Coronary artery (tissue), 2 donors: ENCODE measurements around the gene HIVEP1.
"Not testable (repeated sequence)": the region's sequence is repeated elsewhere in the genome, so short reads cannot be mapped to it uniquely, and the experiment has no call there.

Source experiments
- DNase-seq: peaks from one replicate; pipeline ENCODE4 v3.0.0-alpha.2; 2017; ENCODE audit warnings: low spot score
- H3K27ac ChIP-seq, 2 donors: fragments of 200-600 bp; sonication (generic); one replicate each; pipeline ENCODE4 v1.5.1; 2016 to 2019
- H3K4me3 ChIP-seq: fragments of 200-600 bp; sonication (generic); 2 replicates; pipeline ENCODE4 v1.5.1; 2016; ENCODE audit warnings: mild to moderate bottlenecking, moderate library complexity
- TF ChIP-seq, protein P1 (sequence below): fragments of 200-600 bp; sonication (generic); IDR thresholded peaks from one replicate; pipeline ENCODE4 v1.5.1; 2019; ENCODE audit warnings: antibody characterized with exemption

HIVEP1 gene

DNA sequence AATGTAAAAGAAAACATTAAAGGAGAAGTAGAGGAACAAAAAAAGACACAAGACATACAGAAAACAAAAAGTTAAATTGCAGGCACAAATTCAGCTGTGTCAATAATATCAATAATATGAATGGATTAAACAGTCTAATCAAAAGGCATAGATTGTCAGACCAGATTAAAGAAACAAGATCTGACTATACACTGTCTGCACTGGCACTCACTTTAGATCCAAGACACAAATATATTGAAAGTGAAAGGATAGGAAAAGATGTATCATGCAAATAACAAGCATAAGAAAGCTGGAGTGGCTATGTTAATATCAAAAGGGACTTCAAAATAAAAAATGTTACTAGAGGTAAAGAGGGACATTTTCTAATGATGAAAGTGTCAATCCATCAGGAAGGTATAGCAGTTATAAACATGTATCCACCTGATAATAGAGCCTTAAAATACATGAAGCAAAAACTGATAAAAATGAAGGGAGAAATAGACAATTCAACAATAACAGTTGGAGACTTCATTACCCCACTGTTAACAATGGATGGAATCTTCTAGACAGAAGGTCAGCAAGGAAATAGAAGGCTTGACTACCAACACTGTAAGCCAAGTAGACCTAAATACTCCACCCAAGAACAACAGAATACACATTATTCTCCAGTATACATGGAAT, 89.7 kb downstream of the HIVEP1 start:
- H3K4me3 ChIP-seq: no peak overlapping the region
- TF ChIP-seq, protein P1, sequence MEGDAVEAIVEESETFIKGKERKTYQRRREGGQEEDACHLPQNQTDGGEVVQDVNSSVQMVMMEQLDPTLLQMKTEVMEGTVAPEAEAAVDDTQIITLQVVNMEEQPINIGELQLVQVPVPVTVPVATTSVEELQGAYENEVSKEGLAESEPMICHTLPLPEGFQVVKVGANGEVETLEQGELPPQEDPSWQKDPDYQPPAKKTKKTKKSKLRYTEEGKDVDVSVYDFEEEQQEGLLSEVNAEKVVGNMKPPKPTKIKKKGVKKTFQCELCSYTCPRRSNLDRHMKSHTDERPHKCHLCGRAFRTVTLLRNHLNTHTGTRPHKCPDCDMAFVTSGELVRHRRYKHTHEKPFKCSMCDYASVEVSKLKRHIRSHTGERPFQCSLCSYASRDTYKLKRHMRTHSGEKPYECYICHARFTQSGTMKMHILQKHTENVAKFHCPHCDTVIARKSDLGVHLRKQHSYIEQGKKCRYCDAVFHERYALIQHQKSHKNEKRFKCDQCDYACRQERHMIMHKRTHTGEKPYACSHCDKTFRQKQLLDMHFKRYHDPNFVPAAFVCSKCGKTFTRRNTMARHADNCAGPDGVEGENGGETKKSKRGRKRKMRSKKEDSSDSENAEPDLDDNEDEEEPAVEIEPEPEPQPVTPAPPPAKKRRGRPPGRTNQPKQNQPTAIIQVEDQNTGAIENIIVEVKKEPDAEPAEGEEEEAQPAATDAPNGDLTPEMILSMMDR: no peak
- no peak for DNase-seq
- no peak overlapping the region for H3K27ac ChIP-seq

DNA sequence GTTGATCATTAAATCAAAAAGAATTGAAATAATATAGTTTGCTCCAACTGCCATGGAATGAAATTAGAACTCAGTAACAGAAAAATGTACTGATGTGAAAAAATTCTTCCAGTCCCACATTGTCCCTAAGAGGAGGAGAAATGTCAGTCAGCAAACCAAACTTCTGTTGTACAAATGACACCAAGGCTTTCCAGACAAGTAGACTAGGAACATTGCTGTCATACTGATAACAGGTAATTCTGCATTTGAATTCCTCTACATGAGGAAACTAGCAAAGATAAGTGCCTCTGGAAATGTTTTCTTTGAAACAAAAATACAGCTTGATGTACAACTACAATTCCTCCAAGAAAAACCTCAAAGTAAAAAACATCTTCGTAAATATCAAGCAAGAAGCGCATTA, 90.2 kb downstream of the HIVEP1 start:
- H3K4me3 ChIP-seq: no peak overlapping the region
- TF ChIP-seq, protein P1: no peak
- DNase-seq: no peak
- H3K27ac ChIP-seq: no peak overlapping the region

DNA sequence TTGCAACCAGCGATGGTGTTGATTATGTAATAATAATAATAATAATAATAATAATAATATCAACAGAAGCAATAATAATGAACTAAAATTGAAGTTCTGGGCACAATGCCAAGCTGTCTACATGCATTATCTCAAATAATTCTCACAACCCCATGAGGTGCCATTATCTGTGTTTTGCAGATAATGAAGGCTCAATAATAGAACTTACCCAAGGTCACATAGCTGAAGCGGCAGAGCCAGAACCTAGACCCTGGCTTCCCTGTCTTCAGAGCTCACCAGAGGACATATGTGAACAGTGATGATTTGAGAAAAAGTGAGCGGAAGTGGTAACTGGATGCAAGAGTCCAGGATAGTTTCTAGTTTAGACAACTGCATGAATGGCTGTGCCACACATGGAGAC, 91.0 kb downstream of the HIVEP1 start:
- TF ChIP-seq, protein P1: no peak
- no peak for DNase-seq
- Histone ChIP-seq H3K27ac (no peak overlapping the region), H3K4me3 (no peak overlapping the region)

DNA sequence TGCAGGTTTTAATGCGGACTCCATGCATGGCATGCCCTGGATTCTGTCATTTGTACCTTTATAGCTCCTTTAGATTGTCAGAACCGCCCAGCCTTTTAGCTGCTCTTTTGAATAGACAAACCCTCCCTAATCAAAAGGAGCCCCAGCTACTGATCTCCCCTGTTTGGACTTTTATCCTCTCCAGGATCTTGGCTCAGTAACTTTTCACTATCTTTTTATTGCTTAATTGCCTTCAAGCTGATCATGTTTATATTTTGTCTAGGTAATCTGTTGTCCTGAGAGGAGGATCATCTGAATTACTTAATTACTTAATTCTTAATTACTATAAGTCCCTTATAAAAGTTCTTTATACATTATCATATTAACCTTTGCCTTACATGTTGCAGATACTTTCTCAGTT, 93.2 kb downstream of the HIVEP1 start:
- no peak for DNase-seq
- TF ChIP-seq, protein P1: no peak
- Histone ChIP-seq H3K27ac (no peak overlapping the region), H3K4me3 (no peak overlapping the region)

DNA sequence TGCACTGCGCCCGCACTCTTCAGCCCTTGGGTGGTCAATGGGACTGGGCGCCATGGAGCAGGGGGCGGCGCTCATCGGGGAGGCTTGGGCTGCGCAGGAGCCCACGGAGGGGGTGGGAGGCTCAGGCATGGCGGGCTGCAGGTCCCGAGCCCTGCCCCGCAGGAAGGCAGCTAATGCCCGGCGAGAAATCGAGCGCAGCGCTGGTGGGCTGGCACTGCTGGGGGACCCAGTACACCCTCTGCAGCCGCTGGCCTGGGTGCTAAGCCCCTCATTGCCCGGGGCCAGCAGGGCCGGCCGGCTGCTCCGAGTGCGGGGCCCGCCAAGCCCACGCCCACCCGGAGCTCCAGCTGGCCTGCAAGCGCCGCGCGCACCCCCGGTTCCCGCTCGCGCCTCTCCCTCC, 96.3 kb downstream of the HIVEP1 start:
- not testable (repeated sequence) for DNase-seq, H3K27ac ChIP-seq, H3K4me3 ChIP-seq

DNA sequence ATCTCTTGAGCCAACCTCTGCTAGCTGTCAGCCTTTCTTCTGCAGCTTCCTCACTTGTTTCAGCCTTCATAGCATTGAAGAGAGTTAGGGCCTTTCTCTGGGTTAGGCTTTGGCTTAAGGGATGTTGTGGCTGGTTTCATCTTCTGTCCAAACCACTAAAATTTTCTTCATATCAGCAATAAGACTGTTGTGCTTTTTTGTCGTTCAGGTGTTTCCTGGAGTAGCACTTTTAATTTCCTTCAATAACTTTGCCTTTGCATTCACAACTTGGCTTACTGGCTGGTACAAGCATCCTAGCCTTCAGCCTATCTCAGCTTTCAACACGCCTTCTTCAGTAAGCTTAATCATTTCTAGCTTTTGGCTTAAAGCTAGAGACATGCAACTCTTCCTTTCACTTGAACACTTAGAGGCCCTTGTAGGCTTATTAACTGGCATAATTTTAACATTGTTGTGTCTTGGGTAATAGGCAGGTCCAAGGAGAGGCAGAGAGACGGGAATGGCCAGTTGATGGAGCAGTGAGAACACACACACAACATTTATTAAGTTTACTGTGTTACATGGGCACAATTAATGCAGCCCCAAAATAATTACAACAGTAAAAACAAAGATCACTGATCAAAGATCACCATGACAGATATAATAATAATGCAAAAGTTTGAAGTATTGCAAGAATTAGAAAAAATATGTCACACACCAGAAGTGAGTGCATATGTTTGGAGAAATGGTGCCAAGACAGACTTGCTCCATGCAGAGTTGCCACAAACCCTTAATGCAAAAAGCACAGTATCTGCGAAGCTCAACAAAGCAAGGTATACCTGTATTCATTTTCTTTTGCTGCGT, 98.6 kb downstream of the HIVEP1 start:
- TF ChIP-seq, protein P1: no peak
- no peak overlapping the region for H3K4me3 ChIP-seq
- no peak overlapping the region for H3K27ac ChIP-seq
- no peak for DNase-seq

DNA sequence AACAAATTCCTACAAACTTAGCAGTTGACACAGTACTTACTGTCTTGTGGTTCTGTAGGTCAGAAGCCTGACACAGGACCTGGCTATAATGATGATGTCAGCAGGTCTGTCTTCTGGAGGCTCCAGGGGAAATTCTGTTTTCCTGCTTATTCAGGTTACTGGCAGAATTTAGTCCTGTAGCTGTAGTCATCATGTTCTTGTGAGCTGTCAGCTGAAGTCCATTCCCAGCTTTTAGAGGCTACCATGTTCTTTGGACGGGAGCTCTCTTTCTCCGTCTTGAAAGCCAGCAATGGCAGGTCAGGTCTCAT, 99.2 kb downstream of the HIVEP1 start:
- no peak overlapping the region for H3K27ac ChIP-seq
- no peak for DNase-seq
- TF ChIP-seq, protein P1: no peak
- H3K4me3 ChIP-seq: no peak overlapping the region
